Colon (tissue), 2 donors: ENCODE measurements around the gene RNF149.

Source experiments
- FAIRE-seq: peaks from 2 replicates; lab custom pipeline; 2012; peaks lifted over from hg19 to GRCh38; lab: Jason Lieb, UNC
- donor health status: control.
- donor health status: control.

RNF149 gene

DNA sequence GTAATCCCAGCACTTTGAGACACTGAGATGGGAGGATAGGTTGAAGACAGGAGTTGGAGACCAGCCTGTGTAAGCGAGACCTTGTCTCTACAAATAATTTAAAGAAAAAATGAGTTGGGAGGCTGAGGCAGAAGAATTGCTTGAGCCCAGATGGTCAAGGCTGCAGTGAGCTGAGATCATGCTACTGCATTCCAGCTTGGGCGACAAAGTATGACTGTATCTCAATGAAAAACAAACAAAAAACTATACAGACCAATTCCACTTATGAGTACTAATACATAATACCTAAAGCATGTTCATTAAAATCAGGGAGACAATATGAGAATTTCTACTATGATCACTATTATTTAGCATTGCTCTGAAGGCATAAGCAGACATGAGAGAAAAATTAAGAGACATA is 12.6 kb downstream of the RNF149 start:
- no peak for FAIRE-seq

DNA sequence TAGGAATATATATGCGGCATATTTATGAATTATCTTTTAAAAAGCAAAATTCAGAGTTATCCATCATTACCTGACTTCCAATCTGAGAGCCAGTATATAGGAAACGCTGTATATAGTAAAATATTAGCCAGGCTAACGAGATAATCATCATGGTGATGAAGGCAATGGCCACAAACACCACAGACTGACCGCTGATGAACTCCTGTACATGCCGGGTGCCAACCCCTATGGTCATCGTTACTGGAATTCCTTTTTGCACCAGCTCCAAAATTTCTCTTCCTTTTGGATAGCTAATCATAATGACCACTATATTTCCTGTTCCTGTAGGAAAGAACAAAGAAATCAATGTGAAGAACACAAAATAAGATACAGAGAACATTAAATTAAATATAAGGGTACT is 13.6 kb downstream of the RNF149 start:
- no peak for FAIRE-seq

DNA sequence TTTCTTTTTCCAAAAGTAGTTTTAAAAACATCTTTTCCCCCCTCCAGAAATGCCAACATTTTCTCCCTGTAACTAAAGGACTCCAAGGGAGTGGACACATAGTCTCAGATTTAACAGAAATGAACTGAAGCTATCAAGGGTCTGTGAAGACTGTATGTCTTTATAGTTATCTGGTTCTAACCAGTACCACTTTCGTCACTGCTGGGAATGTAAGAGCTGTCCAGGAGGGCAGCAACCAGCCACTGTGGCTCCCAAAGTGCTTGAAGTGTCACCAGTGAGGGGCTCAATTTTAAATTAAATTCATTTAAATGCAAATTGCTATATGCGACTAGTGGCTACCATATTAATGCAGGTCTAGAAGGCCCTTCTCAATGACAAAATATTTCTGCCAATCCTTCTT is 15.0 kb downstream of the RNF149 start:
- no peak for FAIRE-seq

DNA sequence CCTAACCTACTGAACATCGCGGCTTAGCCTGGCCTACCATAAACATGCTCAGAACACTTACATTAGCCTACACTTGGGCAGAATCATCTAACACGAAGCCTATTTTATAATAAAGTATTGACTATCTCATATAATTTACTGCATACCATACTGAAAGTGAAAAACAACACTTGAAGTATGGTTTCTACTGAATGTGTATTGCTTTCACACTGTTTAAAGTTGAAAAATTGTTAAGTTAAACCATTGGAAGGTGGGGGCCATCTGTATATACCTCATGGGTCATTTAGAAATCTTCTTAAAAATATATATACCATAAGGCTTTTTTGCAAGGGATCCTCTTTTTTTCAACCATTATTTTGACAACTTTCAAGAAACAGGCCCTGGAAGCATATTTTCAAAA is 16.5 kb downstream of the RNF149 start:
- no peak for FAIRE-seq

DNA sequence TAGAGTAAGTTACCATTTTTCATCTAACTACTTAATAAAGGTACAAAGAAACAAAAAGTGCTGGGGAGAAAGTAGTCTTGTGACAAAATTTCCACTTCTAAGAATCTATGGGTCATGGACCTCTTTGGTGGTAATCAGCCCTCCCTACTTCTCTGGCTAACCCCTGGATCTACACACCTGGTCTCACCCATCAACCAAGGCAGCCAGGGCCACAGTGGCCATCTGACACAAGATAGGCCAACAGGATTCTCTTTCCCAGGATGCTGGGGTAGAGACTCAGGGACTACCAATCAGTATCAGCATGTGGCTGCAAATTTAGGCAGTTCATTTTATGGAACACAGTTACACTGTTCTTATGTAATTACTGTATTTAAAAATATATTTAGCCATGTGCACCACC is 17.8 kb downstream of the RNF149 start:
- FAIRE-seq = no peak

DNA sequence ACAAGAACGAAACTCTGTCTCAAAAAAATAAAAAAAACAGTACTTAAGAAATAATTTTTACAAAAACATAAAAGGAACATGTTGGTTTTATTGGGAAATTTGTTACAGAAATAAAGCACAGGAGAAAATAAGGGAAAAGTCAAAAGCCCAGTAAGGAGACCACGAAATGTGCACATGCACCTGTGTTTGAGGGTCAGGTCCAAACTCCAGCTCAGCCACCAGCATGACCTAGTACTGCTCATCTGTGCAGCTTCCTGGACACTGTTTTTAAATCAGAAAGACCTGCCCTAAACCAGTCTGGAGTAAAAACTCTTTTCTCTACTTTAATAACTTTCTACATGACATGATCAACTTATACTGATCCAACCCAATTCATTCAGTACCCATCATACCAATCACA is 21.2 kb downstream of the RNF149 start:
- no peak for FAIRE-seq

DNA sequence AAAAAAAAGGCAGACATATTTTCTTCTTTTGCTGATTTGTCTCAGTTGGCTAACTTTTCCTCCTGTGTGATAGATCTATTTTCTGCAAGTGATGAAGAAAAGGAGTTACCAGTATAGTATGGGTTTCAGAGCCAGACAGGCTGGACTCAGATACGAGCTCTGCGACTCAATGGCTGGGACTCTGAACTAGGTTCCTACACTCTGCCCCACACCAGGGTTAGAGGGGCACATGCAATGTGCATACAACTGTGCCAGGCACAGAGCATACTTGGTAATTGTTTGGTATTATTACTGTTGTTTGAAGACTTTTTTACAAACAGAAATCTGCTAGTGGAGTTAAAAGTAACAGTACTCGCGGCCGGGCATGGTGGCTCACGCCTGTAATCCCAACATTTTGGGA is 21.8 kb downstream of the RNF149 start:
- no peak for FAIRE-seq

DNA sequence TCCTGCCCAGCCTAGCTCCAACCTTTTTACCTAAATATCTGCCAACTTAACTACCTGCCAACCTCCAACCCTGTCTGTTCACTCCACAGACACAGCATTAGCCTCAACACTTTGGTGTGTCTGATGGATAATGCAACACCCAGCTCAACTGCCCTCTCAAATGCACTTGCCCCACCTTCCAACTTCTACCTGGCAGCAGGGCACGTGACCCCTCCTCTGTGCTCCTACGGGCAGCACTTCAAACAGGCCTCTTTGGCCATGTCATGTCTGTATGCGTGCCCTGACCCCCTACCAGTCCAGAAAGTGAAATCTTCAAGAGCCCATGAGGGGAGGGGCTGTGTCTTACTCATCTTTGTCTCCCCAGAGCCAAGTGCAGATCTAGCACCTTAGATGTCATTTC is 25.5 kb downstream of the RNF149 start:
- no peak for FAIRE-seq

DNA sequence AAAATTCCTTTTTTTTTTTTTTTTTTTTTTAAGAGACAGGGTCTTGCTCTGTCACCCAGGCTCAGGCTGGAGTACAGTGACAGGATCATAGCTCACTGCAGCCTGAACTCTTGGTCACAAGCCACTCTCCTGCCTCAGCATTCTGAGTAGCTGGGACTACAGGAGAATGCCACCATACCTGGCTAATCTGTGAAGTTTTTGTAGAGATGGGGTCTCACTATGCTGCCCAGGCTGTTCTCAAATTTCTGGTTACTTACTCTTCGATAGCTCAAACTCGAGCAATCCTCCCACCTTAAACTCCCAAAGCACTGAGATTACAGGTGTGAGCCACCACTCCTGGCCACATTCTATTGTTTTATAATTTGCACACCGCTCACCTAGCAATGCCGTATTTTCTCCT is 27.0 kb downstream of the RNF149 start:
- no peak for FAIRE-seq

DNA sequence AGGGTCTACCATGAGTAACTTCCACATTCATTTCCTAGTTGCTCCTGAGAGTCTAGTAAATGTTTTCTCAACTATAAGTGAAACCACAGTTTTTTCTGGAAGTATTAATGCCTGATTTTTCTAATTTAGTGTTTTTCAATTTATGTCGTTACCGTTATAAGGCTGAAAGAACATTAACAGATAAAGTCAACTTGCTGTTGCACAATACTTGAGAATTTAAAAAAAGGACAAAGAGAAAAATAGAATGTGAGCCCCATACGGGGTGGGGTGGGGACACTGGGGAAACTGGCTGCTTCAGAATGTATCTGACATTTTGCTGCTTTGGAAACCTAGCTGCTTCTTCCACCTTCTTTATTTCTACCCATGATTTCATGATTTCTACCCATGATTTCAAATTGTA is 29.6 kb downstream of the RNF149 start:
- no peak for FAIRE-seq

DNA sequence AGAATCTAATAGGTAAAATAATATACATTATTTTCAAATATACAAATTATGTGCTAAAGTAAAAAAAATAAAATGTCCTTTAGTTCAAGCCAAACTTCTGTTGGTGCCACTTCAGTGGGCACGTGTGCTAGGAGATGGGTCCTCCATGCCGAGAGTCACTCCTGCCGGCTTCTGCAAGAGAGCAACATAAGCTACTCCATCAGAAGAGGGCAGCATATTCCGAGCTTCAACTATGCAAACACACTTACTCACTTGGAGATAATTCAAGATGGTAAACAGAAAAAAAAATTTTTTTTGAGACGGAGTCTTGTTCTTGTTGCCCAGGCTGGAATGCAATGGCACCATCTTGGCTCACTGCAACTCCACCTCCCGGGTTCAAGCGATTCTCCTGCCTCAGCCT is 31.4 kb downstream of the RNF149 start:
- FAIRE-seq = no peak

DNA sequence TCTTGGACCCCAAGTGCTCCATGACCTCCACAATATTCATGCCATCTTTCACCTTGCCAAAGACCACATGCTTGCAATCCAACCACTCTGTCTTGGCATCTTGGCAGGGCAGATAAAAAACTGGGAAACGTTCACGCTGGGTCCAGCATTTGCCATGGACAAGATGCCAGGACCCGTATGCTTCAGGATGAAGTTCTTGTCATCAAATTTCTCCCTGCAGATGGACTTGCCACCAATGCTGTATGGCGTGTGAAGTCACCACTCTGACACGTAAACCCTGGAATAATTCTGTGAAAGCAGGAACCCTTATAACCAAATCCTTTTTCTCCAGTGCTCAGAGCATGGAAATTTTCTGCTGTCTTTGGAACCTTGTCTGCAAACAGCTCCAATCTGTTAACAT is 34.4 kb downstream of the RNF149 start:
- FAIRE-seq = no peak

DNA sequence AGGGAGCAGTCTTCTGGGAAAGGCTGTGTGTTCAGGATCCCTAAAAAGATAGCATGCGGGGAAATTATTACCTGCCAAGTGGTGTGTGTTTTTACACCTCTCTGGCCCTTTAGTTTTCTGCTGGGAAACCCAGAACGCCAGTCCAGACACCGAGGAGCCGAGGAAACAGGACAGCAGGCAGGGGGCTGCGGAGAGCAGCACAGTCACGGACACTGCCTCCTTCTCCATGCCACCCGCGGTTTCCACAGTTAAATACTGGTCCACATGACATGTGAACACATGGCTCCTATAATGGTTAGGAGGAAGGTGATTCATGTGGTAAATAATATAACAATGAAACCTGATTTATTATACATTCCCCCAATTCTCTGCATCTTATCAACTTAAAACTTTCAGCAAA is 35.4 kb downstream of the RNF149 start:
- FAIRE-seq = no peak

DNA sequence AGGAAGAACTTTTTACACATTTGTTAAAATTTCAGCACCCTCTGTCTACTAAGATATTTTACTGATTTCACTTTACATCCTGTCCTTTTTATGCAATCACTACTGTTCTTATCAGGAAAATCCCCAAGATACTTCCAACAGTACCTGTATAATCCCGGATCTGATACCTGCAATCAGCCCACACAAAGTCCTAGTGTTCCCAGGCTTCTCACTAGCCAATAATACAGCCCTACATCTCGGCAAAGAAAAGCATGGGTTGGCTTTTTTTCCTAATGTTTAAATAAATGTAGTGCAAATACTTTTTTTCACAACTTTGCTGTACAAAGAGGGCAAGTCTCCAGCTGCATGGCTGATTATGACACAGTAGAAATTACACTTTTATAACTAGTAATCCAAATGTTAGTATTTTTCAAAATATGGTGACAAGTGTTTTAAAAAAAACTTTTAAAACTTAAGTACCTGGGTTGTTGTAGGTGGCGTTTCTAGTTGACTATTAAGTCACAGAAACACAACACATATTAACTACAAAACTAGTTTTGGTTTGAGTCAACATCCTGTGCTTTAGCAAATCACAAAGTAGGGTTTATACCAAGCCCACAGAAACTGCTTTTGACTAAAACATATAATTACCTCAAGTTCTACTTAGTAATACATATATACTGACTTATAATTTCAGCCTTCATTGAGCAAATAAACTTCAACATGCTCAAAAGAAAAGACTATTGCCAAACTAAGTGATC is 36.3 kb downstream of the RNF149 start:
- no peak for FAIRE-seq

DNA sequence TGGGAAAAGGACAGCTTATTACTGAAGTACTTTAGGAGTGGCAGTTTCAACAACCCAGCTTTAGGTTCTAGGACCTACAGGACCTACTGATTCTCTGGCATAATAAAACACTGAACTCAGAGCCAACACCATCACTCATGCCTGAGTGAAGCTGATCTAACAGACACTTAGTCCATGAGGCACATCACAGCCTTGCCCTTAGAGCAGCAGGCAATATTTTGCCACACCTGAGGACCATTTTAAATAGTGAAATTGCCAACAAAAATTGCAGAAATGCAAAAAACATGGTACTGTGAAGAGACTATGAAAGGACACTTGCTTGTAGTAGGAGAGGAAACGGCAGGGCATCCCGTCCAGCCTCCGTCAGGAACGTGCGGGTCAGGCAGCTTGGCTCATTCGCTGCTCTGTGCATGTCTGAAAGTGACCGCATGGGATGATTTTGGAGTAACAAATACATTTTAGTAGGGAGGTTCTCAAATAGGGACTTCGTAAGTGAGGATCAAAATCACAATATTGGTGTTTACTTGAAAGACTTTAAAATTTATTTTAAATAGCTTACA is 37.7 kb downstream of the RNF149 start:
- FAIRE-seq = no peak

DNA sequence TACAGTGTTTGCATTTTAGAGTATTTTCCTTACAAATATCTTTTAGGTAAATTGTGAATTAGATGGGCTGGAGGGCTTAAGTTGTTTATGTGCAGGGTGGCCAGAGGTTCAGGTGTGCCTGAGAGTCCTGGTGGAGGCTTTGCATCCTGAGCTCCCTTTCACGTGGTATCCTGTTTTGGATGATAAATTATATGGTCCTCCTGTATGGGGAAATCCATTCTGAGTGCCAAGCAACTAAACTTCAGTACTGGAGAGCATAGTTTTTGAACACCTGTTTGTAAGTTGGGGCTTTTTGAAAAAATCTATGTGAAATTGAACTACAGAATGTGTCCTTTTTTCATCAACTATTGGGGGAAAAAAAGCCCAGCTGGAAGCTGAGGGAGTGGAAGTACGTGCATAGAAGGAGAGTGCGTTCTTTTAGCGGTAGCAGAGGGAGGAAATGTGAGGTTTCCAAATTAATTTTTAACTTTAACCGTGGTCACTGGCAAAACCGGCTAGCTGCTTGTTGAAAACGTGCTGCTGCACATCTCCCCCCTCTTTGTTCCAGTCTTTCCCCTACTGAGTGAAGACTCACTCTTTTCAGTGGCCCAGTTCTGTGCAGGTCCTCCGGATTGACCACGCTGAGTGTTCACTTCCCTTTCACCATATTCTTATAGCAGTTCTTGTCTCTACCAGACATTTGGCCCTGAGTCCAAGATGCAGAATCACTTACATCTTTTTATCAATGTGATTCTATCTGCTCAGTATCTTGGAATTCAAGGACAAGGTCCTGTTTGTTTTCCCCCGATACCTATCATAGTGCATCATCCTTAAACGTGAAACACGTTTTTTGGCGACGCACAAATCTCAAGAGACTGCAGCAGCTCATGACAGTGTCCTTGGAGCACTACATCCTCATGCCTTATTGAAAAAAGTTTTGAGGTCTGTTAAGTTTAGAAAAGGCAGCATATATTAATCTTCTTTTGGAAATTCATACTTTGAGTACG is 40.5 kb downstream of the RNF149 start:
- FAIRE-seq = no peak

DNA sequence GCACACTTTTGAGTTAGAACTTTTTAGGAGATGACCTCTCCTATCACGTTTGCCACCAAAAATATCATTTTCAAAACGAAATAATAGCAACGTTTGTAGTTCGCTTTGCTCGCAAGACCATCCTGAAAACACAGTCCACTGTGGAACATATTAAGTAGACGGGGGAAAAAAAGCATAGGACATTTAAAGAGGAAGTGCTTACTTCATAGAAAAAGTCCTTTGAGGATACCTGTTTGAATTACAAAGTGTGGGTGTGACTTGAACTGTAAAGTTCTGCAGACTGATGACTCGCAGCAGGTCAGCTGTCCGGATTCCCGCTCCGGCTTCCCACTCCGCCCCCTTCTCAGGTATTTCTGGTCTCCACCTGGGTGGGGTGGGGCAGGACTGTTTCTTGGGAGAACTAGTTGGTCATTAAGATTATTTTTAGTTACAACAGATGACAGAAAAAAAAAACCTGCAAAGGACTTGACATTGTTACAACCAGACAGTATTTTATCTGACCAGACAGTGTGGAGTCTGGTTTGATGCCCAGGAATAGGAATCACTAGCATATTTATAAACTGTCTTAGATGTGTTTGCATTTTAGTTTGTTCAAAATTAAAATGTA is 42.5 kb downstream of the RNF149 start:
- FAIRE-seq = no peak

DNA sequence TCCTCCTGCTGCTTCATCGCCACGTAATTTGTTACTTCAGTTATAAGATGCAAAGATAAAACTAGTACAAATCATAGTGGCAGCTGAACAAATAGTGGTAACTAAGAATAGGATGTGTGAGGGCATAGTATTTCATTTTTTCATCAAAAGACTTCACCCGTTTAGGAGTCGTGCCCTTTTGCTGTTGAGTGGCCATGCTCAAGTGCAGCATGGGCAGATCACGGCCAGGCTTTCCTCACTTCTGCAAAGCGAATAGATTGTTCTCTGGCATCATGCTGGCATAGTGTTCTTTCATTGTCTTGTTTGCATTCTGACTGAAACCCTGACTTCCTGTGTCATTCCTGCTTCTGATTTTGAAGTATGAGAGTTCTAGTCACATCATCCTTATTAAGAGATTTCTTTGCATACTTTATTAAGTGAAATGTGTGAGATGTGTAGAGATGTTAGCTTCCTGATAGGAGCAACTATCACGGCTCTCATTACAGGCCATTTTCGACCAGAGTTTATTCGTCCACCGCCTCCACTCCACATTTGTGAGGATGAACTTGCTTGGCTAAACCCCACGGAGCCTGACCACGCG is 44.1 kb downstream of the RNF149 start:
- no peak for FAIRE-seq

DNA sequence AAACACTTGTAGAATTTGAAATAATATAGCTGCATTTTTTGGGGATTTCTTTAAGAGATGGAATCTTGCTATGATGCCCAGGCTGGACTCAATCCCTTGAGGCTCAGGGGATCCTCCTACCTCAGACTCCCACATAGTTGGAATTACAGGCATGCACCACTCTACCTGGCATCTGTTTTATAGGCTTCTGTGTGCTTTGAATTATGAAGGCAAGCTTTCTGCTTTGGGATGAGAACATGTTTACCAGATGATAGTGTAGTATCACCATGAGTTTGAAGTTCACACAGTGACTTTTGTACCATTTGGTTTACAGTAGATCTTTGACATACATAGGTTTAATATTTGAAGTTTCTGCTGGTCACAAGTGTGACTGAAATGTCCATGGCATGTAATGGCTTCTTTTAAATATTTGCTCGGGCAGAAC is 45.1 kb downstream of the RNF149 start:
- no peak for FAIRE-seq

DNA sequence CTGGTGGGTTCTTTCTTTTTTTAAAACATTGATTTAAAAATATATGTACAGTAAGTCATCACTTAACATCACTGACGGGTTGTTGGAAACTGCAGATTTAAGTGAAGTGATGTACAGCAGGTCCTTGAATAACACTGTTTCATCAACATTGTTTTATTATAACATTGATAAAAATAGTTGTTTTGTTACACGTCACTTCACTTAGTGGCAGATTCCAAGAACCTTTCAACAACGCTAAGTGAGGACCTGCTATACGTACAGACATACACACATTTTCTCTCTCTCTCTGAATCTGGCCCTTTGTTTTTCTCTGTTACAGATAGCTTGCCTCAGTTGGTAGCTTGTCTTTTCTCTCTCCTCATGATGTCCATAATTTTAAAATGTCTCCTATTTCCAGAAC is 46.4 kb downstream of the RNF149 start:
- FAIRE-seq = no peak

DNA sequence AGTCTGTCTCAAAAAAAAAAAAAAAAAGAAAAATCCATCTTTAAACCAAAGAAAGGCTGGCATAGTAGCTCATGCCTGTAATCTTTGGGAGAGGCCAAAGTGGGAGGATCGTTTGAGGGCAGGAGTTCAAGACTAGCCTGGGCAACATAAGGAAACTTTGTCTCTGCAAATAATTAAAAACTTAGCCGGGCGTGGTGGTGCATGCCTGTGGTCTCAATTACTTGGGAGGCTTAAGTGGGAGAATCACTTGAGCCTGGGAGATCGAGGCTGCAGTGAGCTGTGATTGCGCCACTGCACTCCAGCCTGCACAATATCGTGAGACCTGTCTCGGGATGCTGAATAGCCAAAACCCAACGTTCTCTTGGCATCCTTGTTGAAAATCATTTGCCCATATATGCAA is 49.7 kb downstream of the RNF149 start:
- FAIRE-seq = no peak

DNA sequence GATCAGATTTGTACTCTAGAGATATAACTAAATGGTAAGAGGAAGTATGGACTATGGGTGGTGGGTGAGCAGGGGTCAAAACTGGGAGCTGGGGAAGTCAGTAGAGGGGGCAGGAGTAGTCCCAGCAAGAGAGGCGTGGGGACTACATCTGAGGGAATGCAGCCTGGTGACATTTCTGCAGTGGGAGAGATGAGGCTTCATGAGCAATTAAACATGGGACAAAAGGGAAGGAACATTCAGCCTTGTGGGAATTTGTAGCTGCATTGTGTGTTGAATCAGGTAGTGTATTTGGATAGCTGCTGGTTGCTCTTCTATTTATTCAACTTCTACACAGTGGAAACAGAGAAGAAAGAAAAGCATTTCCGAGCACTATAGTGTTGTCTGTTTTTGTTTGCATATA is 52.2 kb downstream of the RNF149 start:
- FAIRE-seq = no peak
